ENCODE measurements around the gene PRCP.

The PRCP gene

DNA sequence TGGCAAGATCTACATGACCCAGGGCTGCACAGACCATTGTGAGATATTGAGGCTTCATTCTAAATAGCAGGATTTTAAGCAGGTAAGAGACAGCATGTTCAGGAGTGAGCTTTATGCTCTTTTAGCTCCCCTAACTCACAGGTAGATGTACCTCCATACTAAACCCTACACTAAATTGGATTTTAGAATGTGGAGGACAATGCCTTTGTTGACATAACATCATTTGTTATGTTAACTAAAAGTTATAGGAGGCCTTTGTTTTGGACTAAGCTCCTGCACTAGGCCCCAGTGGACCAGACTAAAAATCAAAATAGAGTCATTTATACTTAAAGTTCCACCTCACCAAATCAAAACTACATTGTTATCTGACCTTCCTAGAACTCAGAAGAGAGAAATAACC lies 8.1 kb upstream of the PRCP start:
- DNase-seq (ENCODE audit: extremely low read depth in 1 of 2, low read depth in 1 of 2): no peak

DNA sequence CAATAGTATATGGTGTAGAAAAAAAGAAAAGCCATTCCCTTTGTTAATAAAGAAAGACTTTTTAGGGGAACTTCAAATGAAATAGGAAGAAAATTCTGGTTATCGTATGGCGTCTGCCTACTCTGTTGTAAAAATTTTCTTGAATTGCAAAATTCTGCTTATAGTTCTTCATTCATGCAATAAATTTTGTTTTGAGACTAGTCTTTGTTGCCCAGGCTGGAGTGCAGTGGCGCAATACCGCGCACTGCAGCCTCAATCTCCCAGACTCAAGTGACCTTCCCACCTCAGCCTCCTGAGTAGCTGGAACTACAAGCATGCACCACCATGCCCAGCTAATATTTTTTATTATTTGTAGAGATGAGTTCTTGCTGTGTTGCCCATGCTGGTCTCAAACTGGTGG lies 7.1 kb upstream of the PRCP start:
- DNase-seq (ENCODE audit: extremely low read depth in 1 of 2, low read depth in 1 of 2): no peak

DNA sequence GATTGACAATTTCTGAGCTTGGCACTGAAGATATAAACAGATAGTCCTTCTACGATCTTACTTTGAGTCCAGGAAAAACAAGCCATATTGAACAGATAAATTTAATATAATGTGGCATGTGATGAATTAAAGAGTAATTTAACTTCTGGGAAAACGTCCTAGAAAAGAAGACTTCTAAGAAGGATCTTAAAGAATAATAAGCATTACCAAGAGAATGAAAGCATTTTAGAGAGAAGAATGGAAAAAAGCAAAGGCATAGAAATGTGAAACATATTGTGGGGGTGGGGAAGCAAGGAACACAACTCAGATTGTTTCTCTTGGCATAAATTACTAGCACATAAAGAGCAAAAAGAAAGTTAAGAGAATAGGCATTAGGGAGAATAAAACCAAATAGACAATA lies 6.7 kb upstream of the PRCP start:
- DNase-seq (ENCODE audit: extremely low read depth in 1 of 2, low read depth in 1 of 2): no peak

DNA sequence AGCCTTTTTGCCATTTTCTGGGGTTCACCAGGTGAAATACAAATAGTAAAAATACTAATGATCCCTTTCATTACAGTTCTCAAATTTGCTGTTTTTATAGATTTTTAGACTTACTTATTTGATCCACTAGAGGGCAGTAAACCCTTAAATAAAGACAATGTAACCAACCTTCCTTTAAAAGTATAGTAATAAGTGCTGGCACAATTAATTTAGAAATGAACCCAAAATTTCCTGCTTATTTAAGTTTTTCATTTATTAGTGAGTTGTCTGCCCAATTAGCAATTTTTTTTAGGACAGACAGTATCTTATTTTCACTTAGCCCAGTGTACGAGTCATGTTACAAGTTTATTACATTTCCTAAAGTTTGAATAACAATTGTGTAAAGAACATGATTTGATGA lies 6.0 kb upstream of the PRCP start:
- no peak for DNase-seq (ENCODE audit: extremely low read depth in 1 of 2, low read depth in 1 of 2)

DNA sequence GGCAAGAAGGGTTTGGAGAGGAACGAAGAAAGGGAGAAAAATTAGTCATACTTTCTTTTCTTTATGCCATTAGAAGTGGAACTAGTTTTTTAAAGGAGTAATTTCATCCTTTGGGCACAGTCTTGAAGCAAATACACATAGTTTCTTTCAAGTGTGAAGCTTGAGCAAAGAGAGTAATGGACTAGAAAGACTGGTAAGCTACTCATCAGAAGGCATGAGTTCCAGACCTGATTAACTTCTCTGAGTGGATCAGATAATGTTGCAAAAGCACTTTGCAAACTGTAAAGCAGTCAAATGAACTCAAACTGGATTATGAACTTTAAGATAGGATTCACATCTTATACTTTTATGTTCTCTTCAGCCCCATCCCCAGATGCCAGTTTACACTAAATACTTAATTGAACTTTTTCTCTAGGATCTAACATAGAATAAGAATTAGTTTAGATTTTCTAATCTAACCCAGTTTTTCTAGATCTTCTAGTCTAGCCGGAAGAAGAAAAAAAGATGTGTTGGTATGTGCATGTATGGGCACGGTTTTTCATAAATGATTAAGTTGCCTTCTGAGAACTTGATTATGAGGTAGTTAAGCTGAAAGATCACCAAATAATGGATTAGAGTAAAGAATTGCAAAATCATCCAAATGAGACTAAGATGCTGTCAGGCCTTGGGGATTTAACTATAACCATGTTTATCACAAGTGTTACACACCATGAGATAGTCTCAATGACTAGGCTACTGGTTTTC lies 3.8 kb upstream of the PRCP start:
- no peak for DNase-seq (ENCODE audit: extremely low read depth in 1 of 2, low read depth in 1 of 2)

DNA sequence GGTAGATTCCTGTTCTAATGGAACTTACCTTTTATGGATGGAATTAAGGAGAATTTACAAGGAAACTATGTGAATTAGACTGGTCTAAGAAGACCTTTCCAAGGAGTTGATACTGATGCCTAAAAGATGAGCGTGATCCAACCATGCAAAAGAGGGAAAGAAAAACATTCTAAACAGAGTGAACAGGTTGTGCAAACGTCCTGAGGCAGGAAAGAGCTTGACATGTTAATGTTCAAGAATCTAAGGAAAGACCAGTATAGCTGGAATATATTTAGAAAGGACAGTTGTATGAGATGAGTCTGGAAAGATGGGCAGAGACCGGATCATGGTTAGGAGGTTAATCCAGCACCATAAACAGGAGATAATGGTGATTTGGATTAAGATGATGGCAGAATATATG lies 2.6 kb upstream of the PRCP start:
- no peak for DNase-seq (ENCODE audit: extremely low read depth in 1 of 2, low read depth in 1 of 2)

DNA sequence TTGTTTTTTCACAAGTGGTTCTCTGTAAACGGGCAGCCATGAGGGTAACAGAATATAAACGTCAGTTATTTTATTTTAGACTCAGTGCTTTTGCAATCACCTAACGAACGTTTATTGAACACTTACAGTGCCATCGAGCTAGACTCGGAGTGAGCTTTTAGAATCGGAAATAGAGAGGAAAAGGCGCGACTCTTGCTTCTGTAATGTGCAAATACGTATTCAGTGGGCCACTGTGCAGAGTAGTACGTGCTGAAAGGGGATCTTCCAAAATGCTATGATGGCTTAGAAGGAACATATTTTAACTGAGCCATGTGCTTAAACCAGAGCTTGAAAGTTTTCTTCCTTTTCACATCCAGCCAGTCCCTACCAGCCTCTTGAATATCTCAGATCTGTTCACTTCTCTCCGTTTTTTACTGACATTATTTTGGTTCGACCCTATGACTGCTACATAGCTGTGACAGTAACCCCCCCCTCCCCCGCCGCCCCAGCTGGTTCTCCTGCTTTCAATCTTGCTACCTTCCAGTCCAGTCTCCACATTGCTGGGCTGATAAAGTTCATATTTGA lies 1.8 kb upstream of the PRCP start:
- no peak for DNase-seq (ENCODE audit: extremely low read depth in 1 of 2, low read depth in 1 of 2)

DNA sequence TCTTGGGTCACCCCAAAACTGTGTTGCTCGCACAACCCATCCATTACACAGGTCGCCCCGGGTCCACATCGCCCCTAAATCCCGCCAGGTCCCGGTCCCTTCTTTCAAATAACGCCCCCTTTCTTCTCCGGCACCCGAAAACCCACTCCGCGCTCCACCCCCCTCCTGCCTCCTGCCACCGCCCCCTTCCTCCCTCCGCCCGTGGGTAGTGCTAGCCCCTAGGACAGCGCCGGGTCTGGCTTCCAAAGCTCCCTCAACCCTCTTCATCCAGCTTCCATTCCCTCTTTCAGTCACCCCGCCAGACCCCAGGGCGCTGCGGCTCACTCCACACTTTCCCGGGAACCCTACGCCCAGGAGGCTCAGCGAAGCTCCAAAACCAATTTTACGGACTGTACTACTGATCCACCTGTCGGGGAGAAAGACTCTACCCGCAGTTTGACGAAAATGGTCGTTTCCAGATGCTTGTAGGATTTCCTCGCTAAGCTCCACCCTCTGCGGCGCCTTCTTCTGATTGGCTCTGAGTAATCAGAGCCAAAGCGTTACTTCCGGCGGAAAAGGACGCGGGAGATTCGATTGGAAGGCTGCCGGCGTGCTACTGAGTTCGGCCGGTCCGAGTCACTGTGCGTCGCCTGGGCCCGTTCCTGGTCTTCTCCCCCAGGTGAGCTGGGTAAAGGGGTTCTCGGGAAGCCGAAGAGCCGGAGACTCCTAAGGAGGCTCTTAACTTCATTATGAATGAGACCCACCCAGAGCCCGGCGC lies 1.1 kb upstream of the PRCP start, which contains the start of gene DDIAS:
TSS of gene DDIAS (plus strand) at position 572 of the 757 bp plus-strand sequence. CDS start 13,003 bp downstream, outside the sequence.
- DNase-seq (ENCODE audit: extremely low read depth in 1 of 2, low read depth in 1 of 2): peak; percentile 86

DNA sequence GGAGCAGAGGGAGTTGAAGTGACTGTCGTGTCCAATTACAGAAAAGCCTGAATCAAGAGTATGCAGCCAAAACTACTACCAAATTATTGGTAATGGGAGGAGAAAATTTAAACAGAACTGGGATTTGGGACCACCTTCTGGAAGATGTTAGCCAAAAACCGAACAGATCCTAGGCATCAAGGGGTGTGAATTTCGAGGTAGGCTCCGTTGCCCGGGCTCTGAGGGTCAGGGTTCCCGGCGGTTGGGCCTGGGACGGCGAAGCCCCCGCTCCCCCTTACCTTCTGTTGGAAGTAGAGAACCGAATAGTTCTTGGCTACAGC lies 313 bp downstream of the PRCP start:
- no peak for DNase-seq (ENCODE audit: extremely low read depth in 1 of 2, low read depth in 1 of 2)

DNA sequence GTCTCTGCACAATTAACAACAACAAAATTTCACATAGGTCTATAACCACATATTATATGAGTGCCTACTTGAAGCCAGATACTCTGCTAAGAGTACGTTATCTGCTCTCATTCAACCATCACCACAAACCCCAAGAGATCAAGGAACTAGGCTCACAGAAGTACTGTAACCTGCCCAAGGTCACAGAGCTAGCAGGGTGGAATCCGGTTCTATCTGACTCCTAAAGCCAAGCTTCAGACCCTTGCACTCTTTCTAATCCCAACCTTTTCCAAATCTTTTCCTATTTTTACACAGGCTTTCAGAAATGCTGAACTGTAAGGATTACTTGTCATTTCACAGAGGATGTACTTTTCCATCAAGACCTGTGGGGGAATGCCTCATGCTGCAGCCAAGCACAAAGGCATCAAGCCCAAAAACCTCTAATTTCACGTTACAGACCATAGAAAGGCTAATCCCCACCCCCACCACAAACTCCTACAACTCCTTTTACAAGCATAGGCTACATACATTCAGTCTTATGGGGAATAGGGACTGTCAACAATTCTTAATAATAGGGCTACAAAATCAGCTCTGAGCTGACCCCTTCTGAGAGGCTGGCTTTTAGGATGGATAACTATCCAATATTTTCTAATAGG lies 927 bp downstream of the PRCP start:
- DNase-seq (ENCODE audit: extremely low read depth in 1 of 2, low read depth in 1 of 2): no peak

DNA sequence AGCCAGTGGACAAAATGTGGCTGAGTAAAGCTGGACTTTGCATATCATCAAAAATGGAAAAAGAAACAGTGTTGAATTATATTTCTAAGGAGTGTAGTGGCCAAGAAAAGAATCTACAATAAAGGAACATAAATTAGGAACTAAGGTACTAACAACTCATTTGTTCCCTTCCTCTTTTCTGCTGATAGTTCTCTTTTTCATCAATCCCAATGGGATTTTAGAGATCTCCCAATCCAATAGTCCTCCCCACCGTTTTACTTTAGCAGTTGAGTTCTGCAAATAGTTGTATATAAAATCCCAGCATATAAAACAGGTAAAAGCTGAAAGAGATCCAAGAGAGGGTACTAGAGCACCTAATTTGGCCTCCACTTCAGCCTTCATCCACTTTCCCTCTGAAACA lies 2.0 kb downstream of the PRCP start:
- DNase-seq (ENCODE audit: extremely low read depth in 1 of 2, low read depth in 1 of 2): no peak

DNA sequence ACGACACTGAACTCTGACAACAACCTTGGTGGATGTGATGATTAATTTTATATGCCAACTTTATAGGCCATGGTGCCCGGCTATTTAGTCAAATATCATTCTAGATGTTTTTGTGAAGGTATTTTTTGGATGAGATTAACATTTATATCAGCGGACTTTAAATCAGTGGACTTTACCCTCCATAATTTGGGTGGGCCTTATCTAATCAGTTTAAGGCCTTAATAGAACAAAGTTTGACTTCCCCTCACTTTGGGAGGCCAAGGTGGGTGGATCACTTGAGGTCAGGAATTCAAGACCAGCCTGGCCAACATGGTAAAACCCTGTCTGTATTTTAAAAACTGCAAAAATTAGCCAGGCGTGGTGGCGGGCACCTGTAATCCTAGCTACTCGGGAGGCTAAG lies 4.0 kb downstream of the PRCP start:
- no peak for DNase-seq (ENCODE audit: extremely low read depth in 1 of 2, low read depth in 1 of 2)

DNA sequence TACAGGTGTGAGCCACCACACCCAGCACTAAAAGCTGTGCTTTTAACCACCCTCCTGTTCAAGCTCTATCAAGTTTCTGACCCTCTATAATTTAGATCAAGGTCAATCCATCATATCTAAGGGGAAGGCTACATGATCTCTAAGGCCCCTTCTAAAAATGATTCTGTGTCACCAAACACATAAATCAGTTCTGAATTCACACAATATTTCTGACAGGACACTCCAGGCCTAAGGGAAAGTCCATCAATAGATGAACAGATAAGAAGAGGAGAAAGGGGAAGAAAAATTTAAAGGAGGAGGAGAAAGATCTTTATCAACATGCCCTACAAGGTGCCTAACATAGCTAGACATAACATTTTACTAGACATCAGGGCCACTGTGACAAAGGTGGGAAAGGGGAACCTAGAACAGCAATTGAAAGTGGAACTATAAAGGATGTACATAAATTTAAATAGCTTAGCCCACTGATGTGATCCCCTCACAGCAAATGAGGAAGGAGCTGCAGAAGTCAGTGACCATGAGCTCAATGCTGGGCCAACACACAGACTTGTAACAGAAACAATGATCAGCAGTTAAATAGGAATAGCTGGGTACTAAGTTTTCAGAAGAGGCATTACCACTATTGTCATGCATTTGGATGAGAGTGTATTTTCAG lies 4.7 kb downstream of the PRCP start:
- no peak for DNase-seq (ENCODE audit: extremely low read depth in 1 of 2, low read depth in 1 of 2)

DNA sequence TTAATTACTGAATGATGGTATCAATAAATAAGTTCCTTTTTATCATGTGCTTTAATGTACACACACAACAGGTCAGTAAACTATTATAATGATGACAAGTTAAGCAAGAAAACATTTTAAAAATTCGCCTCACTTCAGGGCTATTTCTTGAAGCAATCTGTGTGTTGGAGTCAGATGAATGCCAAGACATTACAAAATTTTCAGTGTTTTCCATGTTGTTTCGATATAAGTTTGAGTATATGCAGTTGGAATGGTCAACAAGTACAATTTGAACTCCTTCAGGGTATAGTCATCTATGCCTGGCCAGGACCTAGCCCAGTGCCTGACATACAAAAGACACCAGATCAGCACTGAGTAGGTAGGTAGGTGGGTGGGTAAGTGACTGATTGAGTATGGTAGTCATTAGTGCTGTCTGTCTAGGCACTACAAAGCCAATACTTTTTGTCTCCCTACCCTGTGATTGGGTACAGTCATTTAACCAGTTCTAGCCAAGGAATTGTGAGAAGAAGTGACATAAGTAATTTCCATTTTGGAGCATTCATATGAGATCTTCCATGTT lies 7.5 kb downstream of the PRCP start:
- DNase-seq (ENCODE audit: extremely low read depth in 1 of 2, low read depth in 1 of 2): no peak

DNA sequence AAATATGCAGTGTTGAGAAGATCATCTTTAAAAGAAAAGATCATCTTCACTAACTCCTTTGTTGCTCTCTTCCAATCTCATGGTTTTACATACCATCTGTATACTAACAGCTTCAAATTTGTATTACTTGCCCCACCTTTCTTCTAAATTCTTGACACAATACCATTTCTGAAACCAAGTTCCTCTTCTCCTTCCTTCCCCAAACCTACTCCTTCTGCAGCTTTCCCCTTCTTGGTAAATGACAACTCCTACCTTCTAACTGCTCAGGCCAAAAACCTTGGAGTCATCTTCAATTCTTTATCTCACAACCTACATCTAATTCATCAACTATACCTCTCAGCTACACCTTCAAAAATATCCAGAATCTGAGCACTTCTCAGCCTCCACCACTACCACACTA lies 9.3 kb downstream of the PRCP start:
- DNase-seq (ENCODE audit: extremely low read depth in 1 of 2, low read depth in 1 of 2): no peak

DNA sequence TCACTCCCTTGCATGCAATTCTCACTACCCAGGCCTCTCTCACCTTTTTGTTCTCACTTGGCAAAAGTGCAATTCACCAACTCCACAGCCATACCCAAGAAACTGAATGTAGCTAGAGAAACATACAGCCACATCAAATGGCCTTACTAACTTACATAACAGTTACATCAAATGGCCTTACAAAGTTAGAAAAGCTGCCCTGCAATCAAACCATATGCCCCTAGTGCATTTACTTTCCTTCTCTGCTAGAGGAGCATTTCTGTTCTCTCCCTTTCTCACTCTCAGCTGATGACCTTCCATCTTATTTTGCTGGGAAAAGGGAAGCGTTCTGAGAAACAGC lies 10.3 kb downstream of the PRCP start:
- no peak for DNase-seq (ENCODE audit: extremely low read depth in 1 of 2, low read depth in 1 of 2)

DNA sequence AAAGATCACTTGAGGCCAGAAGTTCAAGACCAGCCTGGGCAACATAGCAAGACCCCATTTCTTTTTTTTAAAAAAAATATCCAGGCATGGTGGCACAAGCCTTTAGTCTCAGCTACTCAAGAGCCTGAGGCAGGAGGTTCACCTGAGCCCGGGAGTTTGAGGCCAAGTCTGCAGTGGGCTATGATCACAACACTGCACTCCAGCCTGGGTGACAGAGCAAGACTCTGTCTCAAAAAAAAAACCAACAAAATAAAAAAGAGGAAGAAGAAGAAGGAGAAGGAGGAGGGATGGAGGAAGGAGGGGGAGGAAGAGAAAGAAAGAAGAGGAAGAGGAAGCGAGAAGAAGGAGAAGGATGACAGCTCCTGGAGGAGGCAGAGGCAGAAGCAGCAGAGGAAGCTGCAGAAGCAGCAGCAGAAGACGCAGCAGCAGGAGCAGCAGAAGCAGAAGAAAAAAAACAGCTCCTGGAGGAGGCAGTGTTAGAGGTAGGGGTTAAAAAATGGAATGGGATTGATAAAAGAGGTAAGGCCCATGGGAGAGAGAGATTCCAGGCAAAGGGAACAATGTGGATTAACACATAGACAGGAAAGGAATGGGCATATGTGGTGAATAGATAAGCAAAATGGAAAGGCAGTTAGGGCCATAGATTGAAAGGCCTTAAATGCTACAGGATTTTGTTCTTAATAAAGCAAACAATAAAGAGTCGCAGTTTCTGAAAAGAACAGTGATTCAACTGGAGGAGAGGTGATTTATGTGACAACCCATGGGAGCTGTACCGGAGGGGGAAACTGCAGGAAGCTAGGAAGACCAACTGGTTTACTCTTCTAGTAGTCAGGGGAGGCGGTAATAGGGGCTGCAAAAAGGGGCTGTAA lies 10.9 kb downstream of the PRCP start:
- DNase-seq (ENCODE audit: extremely low read depth in 1 of 2, low read depth in 1 of 2): no peak

DNA sequence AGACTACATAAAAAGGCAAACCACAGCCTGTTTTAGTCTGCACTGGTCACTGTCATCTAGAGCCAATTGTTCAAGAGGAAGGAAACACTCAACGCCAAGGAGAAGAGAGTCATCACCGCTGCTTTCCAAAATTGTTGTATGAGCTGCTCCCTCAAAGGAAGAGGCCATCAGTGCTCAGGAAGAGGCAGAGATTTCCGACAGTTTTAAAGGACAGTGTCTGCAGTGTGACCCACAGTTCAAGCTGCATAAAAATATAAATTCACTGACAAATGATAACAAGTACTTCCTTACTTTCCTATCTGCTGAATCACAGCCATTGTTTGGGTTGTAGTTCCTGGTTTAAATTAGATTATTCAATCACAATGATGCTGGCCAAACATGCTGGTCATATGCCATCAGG lies 16.4 kb downstream of the PRCP start:
- no peak for DNase-seq (ENCODE audit: extremely low read depth in 1 of 2, low read depth in 1 of 2)

DNA sequence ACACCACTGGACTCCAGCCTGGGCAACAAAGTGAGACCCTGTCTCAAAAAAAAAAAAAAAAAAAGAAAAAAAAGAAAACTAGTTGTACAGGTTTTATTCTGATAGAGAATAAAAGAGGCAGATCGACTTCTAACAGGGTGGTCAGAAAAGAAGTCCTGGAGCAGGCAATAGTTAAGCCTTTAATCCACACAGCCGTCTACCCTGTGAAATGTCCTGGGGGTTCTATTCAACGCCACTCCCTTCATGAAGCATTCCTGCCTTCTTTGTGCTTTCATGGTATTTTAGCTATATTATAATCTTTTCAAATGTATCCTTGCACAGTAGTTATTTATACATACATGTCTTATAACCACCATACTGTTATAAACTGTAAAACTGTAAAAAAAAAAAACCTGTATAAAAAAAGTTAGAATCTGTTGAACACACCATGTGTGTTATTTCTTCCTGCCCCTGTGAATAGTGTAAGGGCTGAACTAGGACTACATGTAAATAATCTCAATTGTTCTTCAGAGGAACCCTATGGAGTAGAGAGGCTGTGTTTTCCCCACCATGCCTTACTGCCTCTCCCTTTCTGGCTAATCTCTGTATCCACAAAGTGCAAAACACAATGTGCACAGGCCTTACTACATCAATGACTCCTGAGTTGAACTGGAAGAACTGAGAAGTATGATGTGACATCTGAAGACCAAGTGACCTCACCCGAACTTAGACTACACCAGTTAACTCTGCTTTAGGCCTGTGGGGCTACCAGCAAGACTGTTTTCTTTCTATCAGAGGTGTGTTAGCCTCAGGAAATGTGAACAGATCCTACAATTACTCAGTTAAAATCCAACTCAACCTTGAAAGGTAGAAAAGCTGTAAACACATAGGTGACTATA lies 25.3 kb downstream of the PRCP start:
- no peak for DNase-seq (ENCODE audit: extremely low read depth in 1 of 2, low read depth in 1 of 2)

Measured in activated CD8-positive, alpha-beta memory T cell treated with anti-CD3 and anti-CD28 coated beads for 1 hour (primary cell).